SK-N-SH treated with all-trans-retinoic acid at 6 μM for 48 hours (cell line): ENCODE measurements around the gene DERA.

Experiments used
- BACH2 ChIP-seq: fragments of 250-450 bp; sonication (Bioruptor Pico); IDR thresholded peaks from 2 replicates; pipeline ENCODE4 v1.9.0; 2021; ENCODE audit warnings: mild to moderate bottlenecking, borderline replicate concordance
- ESRRG ChIP-seq: fragments of 250-450 bp; sonication (Bioruptor Pico); IDR thresholded peaks from 2 replicates; pipeline ENCODE4 v1.6.1; 2021; ENCODE audit warnings: mild to moderate bottlenecking
- GLIS3 ChIP-seq: fragments of 250-450 bp; sonication (Bioruptor Pico); IDR thresholded peaks from 2 replicates; pipeline ENCODE4 v1.5.0; 2020; ENCODE audit warnings: mild to moderate bottlenecking, moderate library complexity
- OSR1 ChIP-seq: fragments of 250-450 bp; sonication (Bioruptor Pico); IDR thresholded peaks from 2 replicates; pipeline ENCODE4 v1.8.0; 2022; ENCODE audit warnings: moderate library complexity, mild to moderate bottlenecking, inconsistent platforms
- ZC3H10 ChIP-seq: fragments of 250-450 bp; sonication (Bioruptor Pico); IDR thresholded peaks from 2 replicates; pipeline ENCODE4 v1.5.1; 2021; ENCODE audit warnings: mild to moderate bottlenecking, moderate library complexity
- ZFP30 ChIP-seq: fragments of 450-650 bp; formaldehyde crosslinking; IDR thresholded peaks from 2 replicates; pipeline ENCODE4 v1.5.0; 2022; ENCODE audit warnings: mild to moderate bottlenecking, moderate library complexity
- ZNF565 ChIP-seq: fragments of 450-650 bp; formaldehyde crosslinking; conservative IDR thresholded peaks from 2 replicates; pipeline ENCODE4 v1.5.0; 2020; ENCODE audit warnings: low read depth, mild to moderate bottlenecking, moderate library complexity
- TF ChIP-seq, protein P1 (sequence below): fragments of 250-450 bp; sonication (Bioruptor Pico); IDR thresholded peaks from 2 replicates; pipeline ENCODE4 v1.8.0; 2021; ENCODE audit warnings: low read depth, mild to moderate bottlenecking, moderate library complexity, borderline replicate concordance
- TF ChIP-seq, protein P2 (sequence below): fragments of 250-450 bp; sonication (Bioruptor Pico); IDR thresholded peaks from 2 replicates; pipeline ENCODE4 v1.5.1; 2021; ENCODE audit warnings: mild to moderate bottlenecking, moderate library complexity
- TF ChIP-seq, protein P3 (sequence below): fragments of 250-450 bp; sonication (Bioruptor Pico); IDR thresholded peaks from 2 replicates; pipeline ENCODE4 v1.5.1; 2020; ENCODE audit warnings: low read depth, mild to moderate bottlenecking, moderate library complexity

DNA sequence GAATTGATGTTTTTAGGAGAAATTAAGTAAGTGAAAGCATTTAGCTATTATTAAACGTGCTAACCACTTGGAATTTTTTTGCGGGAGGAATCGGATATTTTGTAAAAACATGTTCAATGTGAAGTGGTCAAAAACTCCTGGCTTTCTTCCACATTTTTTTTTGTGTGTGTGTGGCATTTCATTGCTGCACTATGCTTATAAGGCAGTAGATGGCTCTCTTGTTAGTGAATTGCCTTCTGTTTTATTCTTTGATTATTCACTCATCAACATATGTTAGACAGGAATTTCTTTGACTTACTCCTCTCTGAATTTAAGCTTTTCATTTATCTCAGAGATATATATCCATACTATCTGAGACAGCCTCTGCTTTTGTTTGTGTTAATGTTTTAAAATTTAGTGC is 71.3 kb downstream of the DERA start:
- TF ChIP-seq, protein P1, sequence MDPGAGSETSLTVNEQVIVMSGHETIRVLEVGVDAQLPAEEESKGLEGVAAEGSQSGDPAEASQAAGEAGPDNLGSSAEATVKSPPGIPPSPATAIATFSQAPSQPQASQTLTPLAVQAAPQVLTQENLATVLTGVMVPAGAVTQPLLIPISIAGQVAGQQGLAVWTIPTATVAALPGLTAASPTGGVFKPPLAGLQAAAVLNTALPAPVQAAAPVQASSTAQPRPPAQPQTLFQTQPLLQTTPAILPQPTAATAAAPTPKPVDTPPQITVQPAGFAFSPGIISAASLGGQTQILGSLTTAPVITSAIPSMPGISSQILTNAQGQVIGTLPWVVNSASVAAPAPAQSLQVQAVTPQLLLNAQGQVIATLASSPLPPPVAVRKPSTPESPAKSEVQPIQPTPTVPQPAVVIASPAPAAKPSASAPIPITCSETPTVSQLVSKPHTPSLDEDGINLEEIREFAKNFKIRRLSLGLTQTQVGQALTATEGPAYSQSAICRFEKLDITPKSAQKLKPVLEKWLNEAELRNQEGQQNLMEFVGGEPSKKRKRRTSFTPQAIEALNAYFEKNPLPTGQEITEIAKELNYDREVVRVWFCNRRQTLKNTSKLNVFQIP = no peak
- TF ChIP-seq ZFP30 (CRISPR knock-in tag) (no peak), BACH2 (CRISPR knock-in tag) (no peak), ZC3H10 (CRISPR knock-in tag) (no peak), ZNF565 (CRISPR knock-in tag) (no peak), GLIS3 (CRISPR knock-in tag) (no peak), ESRRG (no peak), OSR1 (CRISPR knock-in tag) (no peak)
- TF ChIP-seq, protein P2, sequence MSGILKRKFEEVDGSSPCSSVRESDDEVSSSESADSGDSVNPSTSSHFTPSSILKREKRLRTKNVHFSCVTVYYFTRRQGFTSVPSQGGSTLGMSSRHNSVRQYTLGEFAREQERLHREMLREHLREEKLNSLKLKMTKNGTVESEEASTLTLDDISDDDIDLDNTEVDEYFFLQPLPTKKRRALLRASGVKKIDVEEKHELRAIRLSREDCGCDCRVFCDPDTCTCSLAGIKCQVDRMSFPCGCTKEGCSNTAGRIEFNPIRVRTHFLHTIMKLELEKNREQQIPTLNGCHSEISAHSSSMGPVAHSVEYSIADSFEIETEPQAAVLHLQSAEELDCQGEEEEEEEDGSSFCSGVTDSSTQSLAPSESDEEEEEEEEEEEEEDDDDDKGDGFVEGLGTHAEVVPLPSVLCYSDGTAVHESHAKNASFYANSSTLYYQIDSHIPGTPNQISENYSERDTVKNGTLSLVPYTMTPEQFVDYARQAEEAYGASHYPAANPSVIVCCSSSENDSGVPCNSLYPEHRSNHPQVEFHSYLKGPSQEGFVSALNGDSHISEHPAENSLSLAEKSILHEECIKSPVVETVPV (CRISPR knock-in tag) = no peak
- TF ChIP-seq, protein P3, sequence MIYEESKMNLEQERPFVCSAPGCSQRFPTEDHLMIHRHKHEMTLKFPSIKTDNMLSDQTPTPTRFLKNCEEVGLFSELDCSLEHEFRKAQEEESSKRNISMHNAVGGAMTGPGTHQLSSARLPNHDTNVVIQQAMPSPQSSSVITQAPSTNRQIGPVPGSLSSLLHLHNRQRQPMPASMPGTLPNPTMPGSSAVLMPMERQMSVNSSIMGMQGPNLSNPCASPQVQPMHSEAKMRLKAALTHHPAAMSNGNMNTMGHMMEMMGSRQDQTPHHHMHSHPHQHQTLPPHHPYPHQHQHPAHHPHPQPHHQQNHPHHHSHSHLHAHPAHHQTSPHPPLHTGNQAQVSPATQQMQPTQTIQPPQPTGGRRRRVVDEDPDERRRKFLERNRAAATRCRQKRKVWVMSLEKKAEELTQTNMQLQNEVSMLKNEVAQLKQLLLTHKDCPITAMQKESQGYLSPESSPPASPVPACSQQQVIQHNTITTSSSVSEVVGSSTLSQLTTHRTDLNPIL = no peak
